Common myeloid progenitor, CD34-positive (primary cell): ENCODE results near the gene MUS81.
A peak's percentile ranks its signal among the peaks of the same experiment; 100 is the strongest.

Experiments used
- CTCF ChIA-PET: fragments of 350-600 bp; sonication (Branson Sonifier 250); formaldehyde crosslinking; loops from one replicate; lab custom pipeline; 2021; ENCODE audit warnings: antibody characterized with exemption; lab: Charles Lee
- POLR2A ChIA-PET: fragments of 350-600 bp; sonication (Branson Sonifier 250); formaldehyde crosslinking; loops from one replicate; lab custom pipeline; 2021; ENCODE audit warnings: antibody characterized with exemption; lab: Charles Lee
- DNase-seq, 3 donors: peaks; one replicate each; pipeline versions ENCODE4 v3.0.0 to v3.0.0-alpha.2; 2013
- H3K27ac ChIP-seq, 2 experiments: 1 replicate in 1 of 2; 2 replicates in 1 of 2; pipeline ENCODE4 v1.7.0; 2013; ENCODE audit warnings: inconsistent platforms in 2 of 2, low read length in 2 of 2, mild to moderate bottlenecking in 2 of 2, low read depth in 1 of 2, moderate library complexity in 1 of 2; ENCODE audit not compliant: severe bottlenecking in 2 of 2, insufficient read depth in 1 of 2, poor library complexity in 1 of 2
- H3K27me3 ChIP-seq, 5 experiments: replicated peaks in 2 of 5; 1 replicate in 3 of 5; 2 replicates in 2 of 5; pipeline versions ENCODE4 v1.6.1 to v1.7.0; 2013; ENCODE audit warnings: low read length in 4 of 5, mild to moderate bottlenecking in 2 of 5, moderate library complexity in 2 of 5, inconsistent platforms in 1 of 5; ENCODE audit not compliant: insufficient read depth in 5 of 5, control insufficient read depth in 4 of 5
- H3K36me3 ChIP-seq, 4 experiments: 1 replicate in 2 of 4; 2 replicates in 2 of 4; pipeline versions ENCODE4 v1.6.1 to v1.7.0; 2013; ENCODE audit warnings: low read length in 3 of 4, control low read depth in 1 of 4, mild to moderate bottlenecking in 1 of 4; ENCODE audit not compliant: control insufficient read depth in 4 of 4, insufficient read depth in 4 of 4
- H3K4me1 ChIP-seq, 4 experiments: 1 replicate in 3 of 4; 2 replicates in 1 of 4; pipeline versions ENCODE4 v1.6.1 to v1.7.1; 2013; ENCODE audit warnings: low read length in 3 of 4, mild to moderate bottlenecking in 3 of 4, control low read depth in 1 of 4, inconsistent platforms in 1 of 4, moderate library complexity in 1 of 4; ENCODE audit not compliant: control insufficient read depth in 4 of 4, insufficient read depth in 4 of 4; ENCODE audit errors: control extremely low read depth in 1 of 4
- H3K4me3 ChIP-seq, 7 experiments: 1 replicate in 4 of 7; 2 replicates in 3 of 7; pipeline versions ENCODE4 v1.5.1 to v1.7.0; 2013; ENCODE audit warnings: mild to moderate bottlenecking in 7 of 7, low read length in 6 of 7, moderate library complexity in 6 of 7, inconsistent platforms in 2 of 7, low read depth in 2 of 7, control low read depth in 1 of 7; ENCODE audit not compliant: insufficient read depth in 4 of 7, control insufficient read depth in 1 of 7; ENCODE audit errors: extremely low read depth in 1 of 7
- H3K9me3 ChIP-seq, 5 experiments: 1 replicate in 4 of 5; 2 replicates in 1 of 5; pipeline versions ENCODE4 v1.6.1 to v1.7.1; 2013; ENCODE audit warnings: low read length in 4 of 5, mild to moderate bottlenecking in 2 of 5, inconsistent platforms in 1 of 5, low read depth in 1 of 5, moderate library complexity in 1 of 5; ENCODE audit not compliant: control insufficient read depth in 4 of 5, insufficient read depth in 2 of 5; ENCODE audit errors: control extremely low read depth in 1 of 5
- WGBS: methylation state at CpG from one replicate; pipeline ENCODE4 v1.1.5; 2013; ENCODE audit not compliant: insufficient coverage; 5-methylcytosine and 5-hydroxymethylcytosine counted together

Gene MUS81

GRCh38 chr11:65862941-65863888 lies 3.0 kb downstream of the MUS81 start:
- over 99% methylated on average over 17 of the region's 24 CpGs for WGBS
- Histone ChIP-seq H3K27ac (peak overlapping the region in 1 of 2 experiments; percentile 25), H3K4me1 (peaks cover 11 to 45% (median 34%) of the 10 kb centered on the region in 4 experiments), H3K9me3 (no peaks in the 10 kb centered on the region), H3K27me3 (no peaks in the 10 kb centered on the region), H3K4me3 (no peak overlapping the region), H3K36me3 (peaks cover 3 to 57% (median 49%) of the 10 kb centered on the region in 4 experiments)
- POLR2A ChIA-PET, result no interaction called here
- CTCF ChIA-PET, result interaction anchor here (0.9 to 7.9 kb wide), 4 partner anchors 8 to 24 kb away, joined by 3 to 124 read pairs (median 42); partner anchors contain the start of genes CCDC85B, EFEMP2 and FIBP
- no peak for DNase-seq

GRCh38 chr11:65863889-65864705 lies 3.9 kb downstream of the MUS81 start:
- ChIA-PET POLR2A (no interaction called here), CTCF (interaction anchor here (6.1 to 11.0 kb wide), 3 partner anchors 7 to 23 kb away, joined by 81 to 168 read pairs (median 124); partner anchors contain the start of genes CCDC85B, EFEMP2 and FIBP)
- WGBS, result 85% methylated on average over 10 of the region's 12 CpGs
- H3K36me3 ChIP-seq, result peaks cover 3 to 57% (median 51%) of the 10 kb centered on the region in 4 experiments
- no peaks in the 10 kb centered on the region for H3K9me3 ChIP-seq
- H3K4me1 ChIP-seq, result peaks cover 5 to 37% (median 26%) of the 10 kb centered on the region in 4 experiments
- H3K27me3 ChIP-seq, result no peaks in the 10 kb centered on the region
- no peak overlapping the region for H3K27ac ChIP-seq
- no peak for DNase-seq
- H3K4me3 ChIP-seq, result no peak overlapping the region

GRCh38 chr11:65864706-65865471 lies 4.7 kb downstream of the MUS81 start:
- Histone ChIP-seq H3K27ac (no peak overlapping the region), H3K36me3 (peaks cover 3 to 57% (median 51%) of the 10 kb centered on the region in 4 experiments), H3K9me3 (no peaks in the 10 kb centered on the region), H3K4me1 (peaks cover 5 to 37% (median 23%) of the 10 kb centered on the region in 4 experiments), H3K4me3 (no peak overlapping the region), H3K27me3 (no peaks in the 10 kb centered on the region)
- CTCF ChIA-PET, result interaction anchor here (1.6 to 11.0 kb wide), 2 partner anchors 21 to 125 kb away, joined by 3 to 168 read pairs; partner anchors contain the start of genes CCDC85B and FIBP
- WGBS, result 93% methylated on average over 18 of the region's 18 CpGs
- DNase-seq, result no peak
- POLR2A ChIA-PET, result no interaction called here

GRCh38 chr11:65865550-65866172 lies 5.4 kb downstream of the MUS81 start:
- no peak overlapping the region for H3K27ac ChIP-seq
- no peaks in the 10 kb centered on the region for H3K27me3 ChIP-seq
- no peaks in the 10 kb centered on the region for H3K9me3 ChIP-seq
- no peak for DNase-seq
- H3K4me1 ChIP-seq, result peaks cover 5 to 41% (median 27%) of the 10 kb centered on the region in 4 experiments
- no peak overlapping the region for H3K4me3 ChIP-seq
- ChIA-PET POLR2A (no interaction called here), CTCF (interaction anchor here (1.4 to 11.0 kb wide), 3 partner anchors 12 to 124 kb away, joined by 3 to 168 read pairs (median 3); partner anchors contain the start of genes CCDC85B and FIBP)
- WGBS, result 99% methylated on average over 8 of the region's 9 CpGs
- H3K36me3 ChIP-seq, result peaks cover 3 to 57% (median 51%) of the 10 kb centered on the region in 4 experiments

GRCh38 chr11:65866509-65867283 lies 6.5 kb downstream of the MUS81 start:
- Histone ChIP-seq H3K4me3 (no peak overlapping the region), H3K9me3 (no peaks in the 10 kb centered on the region), H3K36me3 (peaks cover 3 to 57% (median 50%) of the 10 kb centered on the region in 4 experiments), H3K4me1 (peaks cover under 1 to 41% (median 28%) of the 10 kb centered on the region in 4 experiments), H3K27ac (no peak overlapping the region), H3K27me3 (no peaks in the 10 kb centered on the region)
- POLR2A ChIA-PET, result no interaction called here
- 93% methylated on average over 13 of the region's 21 CpGs for WGBS
- no peak for DNase-seq
- CTCF ChIA-PET, result interaction anchor here (0.6 to 11.0 kb wide), 4 partner anchors 11 to 281 kb away, joined by 3 to 168 read pairs (median 3); partner anchors contain the start of genes CCDC85B and FIBP
